DOHH2 (cell line): ENCODE measurements around the gene CPN1.

ENCODE experiments used
- H3F3A ChIP-seq: fragments of 200-600 bp; sonication (generic), shearing (Covaris generic); 2 replicates; pipeline ENCODE4 v1.6.0; 2016; ENCODE audit warnings: antibody characterized with exemption, mild to moderate bottlenecking; ENCODE audit not compliant: control insufficient read depth, insufficient read depth
- H3K27ac ChIP-seq: fragments of 200-600 bp; sonication (generic); 2 replicates; pipeline ENCODE4 v1.5.1; 2014; ENCODE audit warnings: low read depth, mild to moderate bottlenecking, low read length, moderate library complexity
- H3K27me3 ChIP-seq: fragments of 200-600 bp; sonication (generic); 2 replicates; pipeline ENCODE4 v1.6.1; 2014; ENCODE audit warnings: mild to moderate bottlenecking, low read length, mixed read lengths; ENCODE audit not compliant: control insufficient read depth
- H3K36me3 ChIP-seq: fragments of 200-600 bp; sonication (generic); 2 replicates; pipeline ENCODE4 v1.6.1; 2014; ENCODE audit warnings: mild to moderate bottlenecking, low read length, moderate library complexity, mixed read lengths; ENCODE audit not compliant: control insufficient read depth
- H3K4me1 ChIP-seq: fragments of 200-600 bp; sonication (generic); 2 replicates; pipeline ENCODE4 v1.6.1; 2014; ENCODE audit warnings: mild to moderate bottlenecking, low read length, mixed read lengths; ENCODE audit not compliant: control insufficient read depth
- H3K4me2 ChIP-seq: fragments of 200-600 bp; sonication (generic); 2 replicates; pipeline ENCODE4 v1.6.0; 2014; ENCODE audit warnings: mild to moderate bottlenecking, low read length, moderate library complexity
- H3K4me3 ChIP-seq: fragments of 200-600 bp; sonication (generic); 2 replicates; pipeline ENCODE4 v1.5.1; 2014; ENCODE audit warnings: mild to moderate bottlenecking, low read length, mixed read lengths
- H3K79me2 ChIP-seq: fragments of 200-600 bp; sonication (generic); 2 replicates; pipeline ENCODE4 v1.6.1; 2014; ENCODE audit warnings: mild to moderate bottlenecking, low read length, mixed read lengths; ENCODE audit not compliant: control insufficient read depth
- H3K9me2 ChIP-seq: fragments of 200-600 bp; sonication (generic); replicated peaks from 2 replicates; pipeline ENCODE4 v1.6.1; 2014; ENCODE audit warnings: mild to moderate bottlenecking, low read length, mixed read lengths; ENCODE audit not compliant: control insufficient read depth
- H3K9me3 ChIP-seq: fragments of 200-600 bp; sonication (generic); 2 replicates; pipeline ENCODE4 v1.6.1; 2014; ENCODE audit warnings: antibody characterized with exemption, low read length, mixed read lengths; ENCODE audit not compliant: control insufficient read depth, insufficient read depth
- H4K20me1 ChIP-seq: fragments of 200-600 bp; sonication (generic); 2 replicates; pipeline ENCODE4 v1.6.0; 2014; ENCODE audit warnings: low read depth, mild to moderate bottlenecking, antibody characterized with exemption, low read length, moderate library complexity; ENCODE audit not compliant: control insufficient read depth, insufficient read depth
- CTCF ChIP-seq: fragments of 200-600 bp; sonication (generic); IDR thresholded peaks from one replicate; pipeline ENCODE4 v1.5.1; 2014; ENCODE audit warnings: antibody characterized with exemption, mild to moderate bottlenecking, low read depth, low read length; ENCODE audit not compliant: poor library complexity, severe bottlenecking
- EZH2phosphoT487 ChIP-seq: fragments of 200-600 bp; sonication (generic); IDR thresholded peaks from 2 replicates; pipeline ENCODE4 v1.6.1; 2017; ENCODE audit warnings: borderline replicate concordance, mild to moderate bottlenecking, antibody characterized with exemption, low read length, moderate library complexity, mixed read lengths

CPN1 gene

GRCh38 chr10:99994801-99995200, 86.9 kb downstream of the CPN1 start:
- peak overlapping the region; percentile 56 for H3K27ac ChIP-seq
- H3F3A ChIP-seq, result peaks cover 12% of the 10 kb centered on the region
- H3K9me2 ChIP-seq, result no peaks in the 10 kb centered on the region
- peaks cover 98% of the 10 kb centered on the region for H3K79me2 ChIP-seq
- peaks cover 83% of the 10 kb centered on the region for H3K4me1 ChIP-seq
- peak overlapping the region; percentile 60 for H3K4me3 ChIP-seq
- no peaks in the 10 kb centered on the region for H3K27me3 ChIP-seq
- H3K36me3 ChIP-seq, result peaks cover 57% of the 10 kb centered on the region
- H3K4me2 ChIP-seq, result peak overlapping the region; percentile 85
- TF ChIP-seq EZH2phosphoT487, result no peak
- TF ChIP-seq CTCF, result no peak
- no peaks in the 10 kb centered on the region for H3K9me3 ChIP-seq
- H4K20me1 ChIP-seq, result peaks cover 22% of the 10 kb centered on the region

DNA sequence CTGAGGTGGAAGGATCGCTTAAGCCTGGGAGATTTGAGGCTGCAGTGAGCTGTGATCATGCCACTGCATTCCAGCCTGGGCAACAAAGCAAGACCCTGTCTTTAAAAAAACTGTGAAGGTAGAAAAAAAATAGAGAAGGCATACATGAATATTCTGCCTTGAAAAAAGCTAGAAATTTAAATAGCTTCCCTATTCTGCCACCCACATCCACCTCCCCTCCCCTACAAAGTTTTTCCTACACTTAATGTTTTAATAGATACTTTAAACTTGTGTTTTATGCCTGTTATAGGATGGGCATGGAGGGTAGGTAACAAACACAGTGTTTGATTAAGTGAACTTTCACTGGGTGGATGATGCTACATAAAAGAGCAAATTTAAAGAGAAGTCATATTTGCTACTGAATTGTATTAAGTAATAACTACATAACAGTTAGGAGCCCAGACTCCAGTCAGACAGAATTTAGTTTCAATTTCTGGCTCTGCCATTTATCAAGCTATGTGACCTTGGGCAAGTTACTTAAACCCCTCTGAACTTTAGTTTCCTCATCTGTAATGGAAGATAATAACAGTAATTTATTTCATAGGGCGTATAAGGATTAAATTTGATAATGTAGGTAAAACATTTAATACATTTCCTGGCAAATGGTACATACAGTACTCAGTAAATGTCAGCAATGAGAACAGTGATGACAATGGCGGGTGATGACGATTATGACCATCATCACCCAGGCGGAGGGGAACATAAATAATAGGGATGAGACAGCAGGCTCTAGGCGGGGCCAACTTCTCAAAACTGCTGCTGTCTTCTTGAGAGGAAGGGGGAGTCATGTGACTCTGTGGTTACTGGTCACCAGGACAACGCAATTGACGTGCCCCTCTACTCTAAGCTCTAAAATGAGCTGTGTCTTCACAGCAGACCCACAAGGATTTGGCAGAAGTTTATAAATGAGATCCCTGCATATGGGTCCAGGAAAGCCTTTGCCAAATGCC, 87.7 kb downstream of the CPN1 start:
- Histone ChIP-seq H3K36me3 (peaks cover 55% of the 10 kb centered on the region), H3F3A (peaks cover 12% of the 10 kb centered on the region), H3K4me3 (peak overlapping the region; percentile 60), H3K27me3 (no peaks in the 10 kb centered on the region), H3K9me3 (no peaks in the 10 kb centered on the region), H4K20me1 (peaks cover 19% of the 10 kb centered on the region), H3K4me2 (peak overlapping the region; percentile 85), H3K27ac (peak overlapping the region; percentile 56), H3K79me2 (peaks cover 98% of the 10 kb centered on the region), H3K4me1 (peaks cover 83% of the 10 kb centered on the region), H3K9me2 (no peaks in the 10 kb centered on the region)
- no peak for TF ChIP-seq EZH2phosphoT487
- TF ChIP-seq CTCF, result no peak
